HG02571 (cell line): ENCODE results near the gene SREBF2.

Experiments
- ATAC-seq: cut with Tn5 transposase; IDR thresholded peaks from one replicate; pipeline ENCODE4 v1.9.1; 2021; ENCODE audit warnings: mild to moderate bottlenecking, moderate library complexity; ENCODE audit not compliant: unreplicated experiment

The SREBF2 gene

GRCh38 chr22:41906822-41907221 lies 73.9 kb downstream of the SREBF2 start:
- ATAC-seq: no peak

DNA sequence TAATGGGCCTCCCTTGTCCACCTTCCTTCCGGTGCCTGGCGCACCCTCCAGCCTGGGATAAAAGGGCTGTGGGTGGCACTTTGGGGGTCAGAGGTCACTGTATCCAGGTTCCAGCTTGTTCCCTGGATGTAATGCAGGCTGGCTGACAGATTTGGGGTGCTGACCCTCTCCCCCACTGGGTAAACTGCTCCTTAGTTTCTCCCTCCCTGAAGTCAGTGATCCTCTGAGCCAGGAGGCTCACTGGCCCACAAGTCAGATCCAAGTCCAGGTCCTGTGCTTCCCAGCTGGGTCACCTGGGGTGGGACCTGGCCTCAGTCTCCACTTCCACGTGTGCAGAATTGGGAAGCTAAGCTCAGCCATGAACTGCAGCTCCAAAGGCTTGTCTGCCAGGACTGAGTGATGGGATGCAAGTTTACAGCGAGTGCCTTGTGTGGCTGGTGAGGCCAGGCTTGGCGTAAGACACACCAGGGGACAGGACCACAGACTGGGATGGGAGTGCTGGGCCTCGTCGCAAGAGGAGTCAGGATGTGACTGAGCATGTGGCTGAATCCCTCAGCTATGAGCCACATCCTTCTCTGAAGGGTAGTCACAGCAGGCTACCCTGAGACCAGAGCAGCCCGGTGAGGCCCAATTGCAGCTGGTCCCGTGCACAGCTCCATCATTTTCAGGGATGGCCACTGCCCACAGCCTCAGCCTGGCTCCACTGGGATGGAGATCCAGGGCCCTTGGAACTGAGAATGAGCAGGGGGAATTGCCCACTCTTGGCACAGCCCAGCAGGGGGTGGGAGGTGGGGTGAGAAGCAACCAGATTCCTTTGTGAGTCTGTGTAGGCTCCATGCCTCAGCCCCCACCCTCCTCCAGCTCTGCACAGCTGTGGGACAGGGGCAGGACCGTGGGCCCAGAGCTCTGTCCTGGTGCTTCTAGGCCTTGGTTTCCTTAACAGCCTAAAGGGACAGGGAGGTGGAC lies 74.8 kb downstream of the SREBF2 start:
- no peak for ATAC-seq

- ATAC-seq: no peak
Measured at GRCh38 chr22:41908411-41909309, 75.8 kb downstream of the SREBF2 start.

DNA sequence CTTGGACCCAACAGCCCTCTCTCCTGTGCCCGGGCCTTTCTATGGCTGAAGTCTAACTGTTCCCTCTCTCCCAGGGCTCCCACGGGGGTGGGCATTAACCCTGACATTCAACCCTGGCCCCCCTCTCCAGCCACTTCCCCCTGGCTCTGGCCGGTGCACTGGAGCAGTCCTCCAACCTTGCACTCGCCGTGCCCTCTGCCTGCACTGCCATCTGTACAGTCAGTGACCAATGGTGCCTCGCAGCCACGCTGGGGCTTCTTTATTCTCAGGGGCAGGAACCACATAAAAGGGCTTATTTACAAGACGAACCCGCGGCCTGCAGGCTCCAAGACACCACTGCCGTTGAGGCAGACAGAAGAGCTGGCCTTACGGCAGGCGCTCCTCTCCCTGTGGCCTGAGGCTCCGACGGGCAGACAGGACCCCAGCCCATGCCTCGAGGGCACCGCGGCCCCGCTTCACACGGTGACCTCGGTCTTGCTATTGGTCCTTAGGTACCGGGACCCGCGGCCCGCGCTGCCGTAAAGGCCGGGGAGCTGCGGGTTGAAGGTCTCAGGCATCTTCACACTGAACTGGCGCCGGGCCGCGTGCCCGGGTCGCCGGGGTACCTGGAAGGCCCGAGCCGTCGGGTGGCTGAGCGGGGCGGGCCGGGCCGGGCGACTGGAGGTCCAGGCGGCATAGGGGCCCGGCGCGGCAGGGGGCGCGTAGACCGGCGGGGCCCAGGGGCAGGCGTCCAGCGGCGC lies 76.6 kb downstream of the SREBF2 start:
- ATAC-seq: no peak

GRCh38 chr22:41910050-41911000 lies 77.4 kb downstream of the SREBF2 start:
- ATAC-seq: no peak

DNA sequence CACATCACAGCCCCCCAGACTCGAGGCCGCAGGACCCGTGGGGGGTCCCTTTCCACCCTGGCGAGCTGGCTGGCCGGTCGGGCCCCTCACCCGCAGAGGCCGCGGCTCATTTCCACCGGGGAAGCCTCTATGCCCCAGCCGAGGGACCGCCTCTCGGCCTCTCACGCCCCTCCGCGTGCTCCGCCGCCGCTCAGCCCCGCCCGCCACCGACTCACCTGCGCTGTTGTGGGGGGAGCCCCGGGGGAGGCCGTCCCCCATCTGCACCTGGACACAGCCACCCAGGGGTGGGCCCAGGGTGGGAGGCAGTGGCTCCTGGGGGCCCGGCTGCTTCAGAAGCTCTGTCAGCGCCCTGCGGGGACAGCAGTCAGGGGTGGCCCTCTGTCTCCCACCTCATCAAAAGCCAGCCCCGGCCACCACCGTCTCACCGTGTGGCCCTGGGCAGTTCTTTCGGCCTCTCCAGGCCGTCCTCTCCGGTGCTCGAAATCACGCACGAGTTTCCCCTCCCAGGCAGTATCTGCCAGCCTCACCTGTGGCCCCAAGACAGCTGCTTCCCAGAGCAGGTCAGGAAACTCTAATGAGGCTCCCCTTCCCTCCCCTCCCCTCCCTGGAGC lies 78.2 kb downstream of the SREBF2 start:
- no peak for ATAC-seq

GRCh38 chr22:41912338-41913039 lies 79.6 kb downstream of the SREBF2 start:
- ATAC-seq: no peak

DNA sequence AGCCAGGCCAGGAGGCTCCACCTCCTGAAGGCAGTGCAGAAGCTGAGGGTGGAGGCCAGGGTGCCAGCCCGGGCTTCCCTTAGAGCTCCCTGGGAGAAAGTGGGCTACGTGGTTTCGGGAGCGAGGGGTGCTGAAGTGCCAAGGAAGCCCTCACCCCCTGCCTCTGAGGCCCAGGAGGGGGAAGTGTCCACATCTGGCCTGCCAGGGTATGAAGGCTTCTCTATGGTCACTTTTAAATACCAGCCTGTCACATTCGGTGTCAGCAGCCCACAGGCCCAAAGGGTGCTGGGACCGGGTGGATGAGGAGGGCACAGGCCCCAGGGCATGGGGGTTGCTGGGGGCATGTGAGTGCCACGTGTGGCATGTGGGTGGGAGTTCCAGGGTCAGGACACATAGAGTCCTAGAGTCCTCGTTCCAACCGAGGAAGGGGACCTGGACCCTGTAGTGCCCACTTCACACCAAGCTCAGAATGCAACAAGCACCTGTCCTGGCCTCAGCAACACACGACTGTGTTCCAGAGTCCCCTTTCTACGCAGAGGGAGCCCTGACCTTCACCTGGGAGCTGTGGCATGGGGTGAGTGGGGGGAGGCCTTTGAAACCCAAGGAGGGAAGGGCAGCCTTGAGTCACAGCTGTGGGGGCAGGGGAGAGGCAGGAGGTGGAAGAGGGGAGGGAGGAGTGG lies 80.3 kb downstream of the SREBF2 start:
- no peak for ATAC-seq

DNA sequence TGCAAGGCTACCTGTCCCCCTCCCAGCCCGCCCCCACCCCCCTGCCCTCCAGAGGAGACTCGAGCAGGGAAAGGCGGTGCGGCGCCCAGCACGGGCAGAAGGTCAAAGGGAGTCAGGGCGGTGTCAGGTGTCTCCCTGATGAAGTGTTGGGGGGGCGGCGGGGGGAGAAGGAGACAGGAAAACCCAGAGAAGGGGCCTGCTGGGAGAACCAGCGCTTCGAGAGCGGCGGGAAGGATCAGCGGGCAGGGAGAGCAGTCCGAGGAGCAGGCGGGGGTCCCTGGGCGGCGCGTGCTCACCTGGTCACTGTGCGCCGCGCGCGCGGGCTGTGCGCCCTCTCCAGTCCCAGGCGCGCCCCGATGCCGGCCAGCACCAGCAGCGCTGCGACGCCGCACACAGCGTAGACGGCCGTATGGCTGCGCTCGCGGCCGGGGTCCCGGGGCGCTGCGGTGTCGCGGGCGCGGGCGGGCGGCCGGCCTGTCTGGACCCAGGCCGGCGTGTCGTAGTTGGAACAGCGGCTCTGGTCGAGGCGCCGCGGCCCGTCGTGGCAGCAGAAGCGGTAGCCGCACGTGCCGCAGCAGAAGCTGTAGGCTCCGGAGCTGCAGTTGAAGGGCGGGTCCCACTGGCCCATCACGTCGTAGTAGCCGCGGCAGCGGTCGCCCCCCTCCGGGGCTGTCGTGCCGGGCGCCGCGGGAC lies 81.1 kb downstream of the SREBF2 start:
- ATAC-seq: no peak

- ATAC-seq: no peak
Measured at GRCh38 chr22:41914611-41915034, 81.7 kb downstream of the SREBF2 start.

DNA sequence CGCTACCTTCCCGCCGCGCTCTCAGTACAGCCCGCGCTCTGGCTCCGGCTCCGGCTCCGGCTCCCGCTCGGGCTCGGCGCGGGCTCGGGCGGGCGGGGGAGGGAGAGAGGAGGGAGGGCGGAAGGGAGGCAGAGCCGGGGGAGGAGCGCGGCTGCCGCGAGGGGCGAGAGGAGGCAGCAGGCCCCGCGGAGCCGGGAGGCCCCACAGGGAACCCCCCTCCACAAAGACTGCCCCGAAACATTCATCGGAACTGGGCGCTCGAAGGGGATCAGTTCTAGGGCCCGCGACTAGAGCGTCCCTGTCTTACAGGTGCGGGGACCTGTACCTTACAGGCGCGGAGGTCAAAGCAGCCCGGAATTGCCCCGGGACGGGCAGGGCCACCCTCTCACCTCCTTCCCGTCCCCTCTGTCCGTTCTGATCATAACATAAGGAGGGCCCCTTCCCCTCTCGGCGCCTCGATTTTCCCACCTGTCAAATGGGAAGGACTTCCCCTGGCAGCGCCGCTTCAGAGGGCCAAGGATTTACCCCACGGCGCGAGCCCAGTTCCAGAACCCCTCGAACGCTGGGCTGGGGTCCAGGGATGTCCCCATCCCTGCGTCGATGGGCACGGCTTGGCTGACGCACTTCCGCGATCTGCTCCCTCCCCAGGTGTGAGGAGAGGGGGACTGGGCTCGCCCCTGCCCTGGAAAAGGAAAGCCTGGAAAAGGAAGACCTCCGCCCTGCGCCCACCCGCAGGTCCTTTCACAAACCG lies 82.3 kb downstream of the SREBF2 start, which contains the start of gene SHISA8:
SHISA8 (minus strand) TSS at position 40 of the 751 bp plus-strand sequence. CDS start 407 bp downstream, outside the sequence.
- no peak for ATAC-seq

- no peak for ATAC-seq
Measured at GRCh38 chr22:41915786-41916493, 83.0 kb downstream of the SREBF2 start.

DNA sequence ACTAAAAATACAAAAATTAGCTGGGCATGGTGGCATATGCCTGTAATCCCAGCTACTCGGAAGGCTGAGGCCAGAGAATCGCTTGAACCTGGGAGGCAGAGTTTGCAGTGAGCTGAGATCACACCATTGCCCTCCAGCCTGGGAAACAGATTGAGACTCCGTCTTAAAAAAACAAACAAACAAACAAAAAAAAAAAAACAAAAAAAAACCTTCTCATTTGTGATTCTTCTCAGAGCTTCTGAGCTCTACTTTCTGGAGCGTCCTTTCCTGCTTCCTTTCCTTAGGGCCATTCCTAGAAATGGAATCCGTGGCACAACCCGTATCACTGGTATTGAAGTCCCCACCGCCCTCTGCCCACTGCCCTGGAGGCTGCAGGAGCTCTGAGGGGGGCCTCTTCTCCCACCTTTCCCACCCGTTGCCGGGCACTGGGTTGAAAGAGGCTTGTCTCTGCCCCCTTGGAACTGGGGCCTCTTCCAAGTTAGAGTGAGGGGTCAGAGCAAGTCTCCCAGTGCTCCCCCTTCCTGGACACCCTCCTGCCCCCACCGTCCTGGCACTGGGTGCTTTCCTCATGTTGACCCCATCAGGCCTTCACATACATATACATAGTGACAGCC lies 83.9 kb downstream of the SREBF2 start:
- no peak for ATAC-seq

GRCh38 chr22:41917375-41917902 lies 84.5 kb downstream of the SREBF2 start:
- no peak for ATAC-seq
